IMR-90 (cell line): ENCODE data around the gene APH1A.

Source experiments
- POLR2A ChIP-seq: IDR thresholded peaks from 2 replicates; pipeline ENCODE4 v1.6.1; 2012; ENCODE audit warnings: mild to moderate bottlenecking, low read depth, low read length
- TF ChIP-seq, protein P1 (sequence below): conservative IDR thresholded peaks from 2 replicates; pipeline ENCODE4 v1.5.1; 2012; ENCODE audit warnings: mild to moderate bottlenecking, low read depth, low read length, improper control_type of control experiment

DNA sequence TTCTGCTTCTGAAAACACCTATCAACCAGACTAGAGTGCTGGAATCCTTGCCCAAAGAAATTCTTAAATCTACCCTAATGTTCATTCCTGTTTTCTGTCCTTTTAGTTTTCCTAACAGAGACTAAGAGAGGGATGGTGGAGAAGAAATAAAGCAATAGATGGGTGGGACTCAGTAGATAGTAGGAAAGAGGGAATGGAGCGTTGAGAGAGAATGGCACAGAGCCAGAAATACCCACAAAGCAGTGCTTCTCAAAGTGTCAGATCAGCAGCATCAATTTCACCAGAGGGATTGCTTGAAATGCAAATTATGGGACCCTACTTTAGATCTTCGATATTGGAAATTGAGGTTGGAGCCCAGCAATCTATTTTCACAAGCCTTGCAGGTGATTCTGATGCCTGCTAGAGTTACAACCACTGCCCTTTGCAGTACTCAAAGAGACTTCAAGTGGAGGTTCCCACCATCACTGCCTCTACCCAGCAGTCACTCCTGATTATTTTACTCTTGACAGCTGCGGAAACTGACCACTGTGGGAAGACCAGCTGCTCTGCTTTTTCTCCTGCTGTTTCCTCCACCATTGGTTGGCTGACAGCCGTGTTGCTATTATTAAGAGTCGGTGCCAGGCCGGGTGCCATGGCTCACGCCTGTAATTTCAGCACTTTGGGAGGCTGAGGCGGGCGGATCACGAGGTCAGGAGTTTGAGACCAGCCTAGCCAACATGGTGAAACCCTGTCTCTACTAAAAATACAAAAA is 41.1 kb upstream of the APH1A start:
- TF ChIP-seq POLR2A: no peak
- TF ChIP-seq, protein P1, sequence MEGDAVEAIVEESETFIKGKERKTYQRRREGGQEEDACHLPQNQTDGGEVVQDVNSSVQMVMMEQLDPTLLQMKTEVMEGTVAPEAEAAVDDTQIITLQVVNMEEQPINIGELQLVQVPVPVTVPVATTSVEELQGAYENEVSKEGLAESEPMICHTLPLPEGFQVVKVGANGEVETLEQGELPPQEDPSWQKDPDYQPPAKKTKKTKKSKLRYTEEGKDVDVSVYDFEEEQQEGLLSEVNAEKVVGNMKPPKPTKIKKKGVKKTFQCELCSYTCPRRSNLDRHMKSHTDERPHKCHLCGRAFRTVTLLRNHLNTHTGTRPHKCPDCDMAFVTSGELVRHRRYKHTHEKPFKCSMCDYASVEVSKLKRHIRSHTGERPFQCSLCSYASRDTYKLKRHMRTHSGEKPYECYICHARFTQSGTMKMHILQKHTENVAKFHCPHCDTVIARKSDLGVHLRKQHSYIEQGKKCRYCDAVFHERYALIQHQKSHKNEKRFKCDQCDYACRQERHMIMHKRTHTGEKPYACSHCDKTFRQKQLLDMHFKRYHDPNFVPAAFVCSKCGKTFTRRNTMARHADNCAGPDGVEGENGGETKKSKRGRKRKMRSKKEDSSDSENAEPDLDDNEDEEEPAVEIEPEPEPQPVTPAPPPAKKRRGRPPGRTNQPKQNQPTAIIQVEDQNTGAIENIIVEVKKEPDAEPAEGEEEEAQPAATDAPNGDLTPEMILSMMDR: no peak
